Activated T-helper 1 cell treated with Interleukin-2 at 50 U/mL for 16 hours (primary cell): ENCODE measurements around the gene RPP25.
"Not testable (repeated sequence)": the region's sequence is repeated elsewhere in the genome, so short reads cannot be mapped to it uniquely, and the experiment has no call there.

Experiments
- DNase-seq: peaks from one replicate; pipeline ENCODE4 v3.0.0-alpha.2; 2020; ENCODE audit warnings: low read depth

Gene RPP25

GRCh38 chr15:74962671-74963070, 6.1 kb upstream of the RPP25 start:
- DNase-seq: no peak

GRCh38 chr15:74962219-74962618, 5.6 kb upstream of the RPP25 start:
- no peak for DNase-seq

GRCh38 chr15:74961616-74962015, 5.0 kb upstream of the RPP25 start:
- DNase-seq: no peak

- DNase-seq: no peak
Observed at GRCh38 chr15:74960995-74961588, 4.5 kb upstream of the RPP25 start.

GRCh38 chr15:74960286-74960685, 3.7 kb upstream of the RPP25 start:
- no peak for DNase-seq

DNA sequence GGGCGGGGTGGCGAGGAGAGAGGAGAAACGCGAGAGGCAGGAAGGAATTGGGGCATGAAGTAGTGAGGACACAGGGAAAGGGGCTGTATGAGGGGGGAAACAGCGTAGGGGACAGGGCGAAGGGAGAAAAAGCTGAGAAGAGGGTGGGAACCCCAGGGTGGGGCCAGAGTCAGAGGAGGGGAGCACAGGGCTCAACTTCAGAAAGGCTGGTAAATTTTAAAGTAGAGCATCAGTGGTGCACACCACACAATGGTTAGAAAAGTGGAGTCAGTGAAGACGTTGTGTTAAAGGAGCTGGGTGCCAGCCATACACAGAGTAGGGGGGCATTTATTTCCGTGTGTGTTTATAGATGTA, 3.0 kb upstream of the RPP25 start:
- no peak for DNase-seq

DNA sequence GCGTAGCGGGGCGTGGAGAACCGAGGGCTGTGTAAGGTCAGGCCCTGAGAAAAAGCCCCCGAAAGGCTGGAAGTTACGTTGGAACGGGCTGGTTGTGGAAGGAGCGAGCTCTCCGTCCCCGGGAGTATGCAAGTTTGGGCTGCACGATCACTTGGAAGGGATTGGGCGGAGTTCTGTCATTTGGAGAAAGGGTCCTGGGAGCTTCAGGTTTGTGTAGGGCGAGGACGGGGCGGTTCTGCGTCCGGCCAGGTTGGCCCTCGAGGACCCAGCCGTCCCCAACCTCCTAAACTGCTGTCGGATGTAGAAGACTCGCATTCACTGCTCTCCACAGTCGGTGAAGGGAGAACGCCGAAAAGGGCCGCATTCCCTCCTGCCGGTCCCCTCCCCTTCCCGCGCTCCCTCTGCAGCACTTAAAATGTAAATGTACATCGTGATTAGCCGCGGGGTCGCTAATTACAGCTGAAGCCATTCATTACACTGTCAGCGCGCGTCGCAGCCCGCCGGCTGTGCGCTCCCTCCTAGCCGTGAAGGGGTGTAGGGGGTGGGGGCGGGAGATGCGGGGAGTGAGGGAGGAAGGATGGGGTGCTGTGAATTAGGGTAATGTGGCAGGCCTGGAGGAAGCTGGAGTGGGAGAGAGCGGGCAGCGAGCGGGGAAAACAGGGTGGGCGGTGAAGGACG, 2.5 kb upstream of the RPP25 start:
- no peak for DNase-seq

DNA sequence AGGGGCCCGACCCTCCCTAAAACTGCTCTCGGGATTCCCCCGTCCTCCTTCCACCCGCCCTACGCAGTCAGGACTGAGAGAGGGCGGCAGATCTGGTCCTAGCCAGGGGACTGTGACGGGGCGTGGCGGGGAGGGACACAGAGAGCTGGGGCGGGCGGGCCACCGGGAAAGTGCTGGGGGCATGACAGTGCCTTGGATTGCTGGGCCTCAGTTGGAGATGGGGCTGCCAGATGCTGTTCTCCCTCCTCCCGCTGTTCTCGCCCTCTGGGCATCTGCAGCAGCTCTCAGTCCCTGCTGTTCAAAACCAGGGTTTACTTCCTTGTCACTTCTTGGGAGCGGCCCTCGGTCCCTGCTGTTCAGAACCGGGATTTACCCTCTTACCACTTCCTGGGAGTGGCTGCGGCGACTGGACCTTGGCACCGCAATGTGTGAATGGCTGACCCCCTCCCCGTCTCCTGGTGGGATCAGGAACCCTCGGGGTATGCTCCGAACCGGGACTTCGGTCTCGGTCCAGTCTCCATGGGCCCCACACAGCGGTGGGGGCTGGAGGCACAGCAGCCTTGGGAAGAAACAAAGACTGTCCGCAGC, 1.8 kb upstream of the RPP25 start:
- DNase-seq: no peak

- DNase-seq: no peak
Observed at GRCh38 chr15:74957476-74958035, 984 bp upstream of the RPP25 start.

GRCh38 chr15:74955796-74956647, 550 bp downstream of the RPP25 start:
- peak; percentile 44 for DNase-seq

DNA sequence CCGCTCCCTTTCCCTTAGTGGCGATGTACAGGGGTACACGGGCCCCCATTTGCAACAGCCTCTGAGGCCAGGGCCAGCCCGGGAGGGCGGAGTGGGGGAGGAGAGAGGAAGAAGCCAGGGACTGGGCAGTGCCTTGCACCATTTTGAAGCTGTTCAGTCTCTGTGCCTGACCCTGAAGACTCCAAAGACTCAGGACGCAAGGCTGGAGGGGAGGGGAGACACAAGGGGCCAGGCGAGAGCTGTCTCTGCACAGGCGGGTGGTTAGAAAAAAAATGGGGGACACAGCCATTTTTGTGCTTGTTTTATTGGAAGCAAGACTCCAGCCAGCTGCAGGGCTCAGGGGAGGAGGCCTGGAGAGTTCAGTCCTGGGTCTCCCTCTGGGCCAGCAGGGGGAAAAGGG, 1.6 kb downstream of the RPP25 start:
- no peak for DNase-seq

DNA sequence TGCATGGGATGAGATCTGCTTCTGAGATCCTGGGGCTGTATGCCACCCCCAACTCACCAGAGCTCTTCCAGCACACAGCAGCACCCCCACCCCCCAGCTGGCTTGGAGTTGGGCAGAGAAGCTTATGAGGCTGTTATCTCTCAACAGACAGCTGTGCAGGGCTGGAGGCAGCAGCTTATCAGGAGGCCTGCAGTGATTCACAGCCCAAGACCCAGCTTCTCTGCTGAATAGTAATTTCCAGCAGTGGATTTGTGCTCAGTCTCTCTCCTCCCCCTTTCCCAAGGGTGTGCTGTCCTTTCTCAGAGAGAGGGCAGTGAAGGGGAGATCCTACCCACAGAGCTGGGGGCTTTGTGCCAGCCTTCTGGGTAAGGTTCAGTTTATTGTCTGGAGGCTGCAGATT, 2.1 kb downstream of the RPP25 start:
- DNase-seq: no peak

DNA sequence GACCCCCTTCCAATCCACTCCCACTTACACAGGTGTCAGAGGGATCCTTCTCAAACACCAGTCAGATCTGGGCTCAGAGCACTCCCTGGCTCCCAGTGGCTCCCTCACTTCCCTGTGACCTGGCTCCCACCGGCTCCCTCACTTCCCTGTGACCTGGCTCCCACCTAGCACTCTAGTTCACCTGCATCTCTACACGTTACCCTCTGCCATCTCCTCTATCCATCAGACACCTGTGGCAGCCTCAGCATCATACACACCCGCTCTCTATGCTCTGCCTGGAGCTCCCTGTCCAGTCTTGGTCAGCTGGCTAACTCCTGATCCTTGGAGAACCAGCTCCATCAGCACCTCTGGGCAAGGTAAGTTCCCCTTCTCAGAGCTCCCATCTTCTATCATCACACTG, 5.6 kb downstream of the RPP25 start:
- DNase-seq: no peak

DNA sequence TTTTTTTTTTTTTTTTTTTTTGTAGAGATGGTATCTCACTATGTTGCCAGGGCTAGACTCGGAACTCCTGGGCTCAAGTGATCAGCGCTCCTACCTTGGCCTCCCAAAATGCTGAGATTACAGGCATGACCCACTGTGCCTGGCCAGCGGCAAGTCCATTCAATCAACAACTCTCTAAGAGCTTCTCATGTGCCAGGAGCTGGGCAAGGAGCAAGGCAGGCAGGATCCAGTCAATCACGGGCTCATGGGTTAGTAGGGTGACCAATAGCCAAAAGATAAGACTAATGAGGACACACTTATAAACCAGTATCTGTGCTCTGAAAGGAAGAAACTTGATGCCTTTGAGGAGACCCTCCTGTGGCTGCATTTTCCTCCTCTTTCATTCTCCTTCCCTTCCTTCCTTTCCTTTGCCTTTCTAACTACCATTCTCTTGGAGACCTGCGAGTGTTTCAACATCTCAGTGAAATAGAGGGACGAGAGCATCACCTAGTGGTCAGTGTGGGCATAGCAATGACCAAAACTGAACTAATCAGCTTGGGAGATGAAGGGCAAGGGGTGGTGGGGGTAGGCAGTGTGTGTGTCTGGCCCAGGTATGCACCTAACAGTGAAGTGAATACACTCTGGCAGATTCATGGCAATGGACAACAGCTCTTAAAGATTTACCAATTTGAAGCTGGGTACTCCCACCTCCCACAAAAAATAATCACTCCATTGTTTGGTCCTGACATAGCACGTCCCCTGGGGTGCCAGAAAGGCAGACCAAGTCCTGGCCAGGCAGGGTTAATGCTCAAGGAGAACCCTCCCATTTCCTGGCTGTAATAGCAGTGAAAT, 6.3 kb downstream of the RPP25 start:
- peak; percentile 50 for DNase-seq

DNA sequence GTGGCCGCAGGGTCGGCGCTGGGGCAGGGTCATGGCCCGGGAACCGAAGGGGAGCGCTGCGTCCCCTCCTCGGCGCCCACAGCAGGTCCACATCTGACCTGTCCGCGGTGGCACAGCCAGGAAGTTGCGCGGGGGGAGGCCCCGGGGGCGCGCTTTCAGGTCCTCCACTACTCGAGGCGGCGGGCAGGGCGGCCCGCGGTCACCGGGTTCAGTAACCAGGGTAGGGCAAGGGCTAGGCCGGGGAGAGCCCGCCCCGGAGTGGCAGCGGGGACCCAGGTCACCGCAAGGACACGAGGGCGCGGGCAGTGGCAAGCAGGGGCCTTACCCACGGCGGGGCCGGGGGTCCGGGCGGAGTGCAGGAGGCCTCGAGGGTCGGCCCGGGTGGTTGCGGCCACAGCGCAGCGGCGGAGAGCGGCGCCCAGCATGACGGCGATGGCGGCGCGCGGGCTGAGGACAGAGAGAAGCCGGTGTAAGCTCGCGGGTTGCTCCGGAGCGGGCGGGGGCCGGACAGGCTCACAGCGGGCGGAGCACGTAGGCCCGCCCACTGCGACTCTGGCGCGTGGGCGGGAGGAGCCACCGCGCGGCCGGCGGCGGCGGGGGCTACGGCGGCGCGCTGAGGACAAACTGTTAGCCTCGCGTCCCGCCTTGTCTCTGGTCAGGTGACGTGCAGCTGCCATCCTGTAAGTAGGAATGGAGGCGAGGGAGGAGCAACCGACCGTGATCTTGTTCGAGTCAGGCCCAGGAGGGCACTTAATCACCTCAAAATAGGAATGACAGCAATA, 18.8 kb downstream of the RPP25 start, which contains the start of gene COX5A:
Gene COX5A, minus strand, starts transcription at position 484 of the 782 bp plus-strand sequence. Its CDS starts 59 bp downstream, at position 425.
- DNase-seq: peak; percentile 88

DNA sequence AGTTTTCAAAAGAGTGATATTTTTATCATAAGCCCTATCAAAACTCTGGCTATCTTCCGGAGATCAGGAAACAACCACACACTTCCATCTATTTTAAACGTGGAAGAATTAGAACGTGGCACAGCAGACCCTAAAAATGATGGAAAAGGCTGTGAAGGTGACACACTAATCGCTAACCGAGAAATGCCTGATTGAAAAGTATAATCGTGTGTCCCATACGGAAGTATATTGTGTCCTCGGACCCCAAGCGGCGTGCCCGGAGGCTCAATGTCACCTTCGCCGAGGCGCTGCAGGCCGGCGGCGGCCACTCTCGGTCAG, 19.3 kb downstream of the RPP25 start:
- no peak for DNase-seq

DNA sequence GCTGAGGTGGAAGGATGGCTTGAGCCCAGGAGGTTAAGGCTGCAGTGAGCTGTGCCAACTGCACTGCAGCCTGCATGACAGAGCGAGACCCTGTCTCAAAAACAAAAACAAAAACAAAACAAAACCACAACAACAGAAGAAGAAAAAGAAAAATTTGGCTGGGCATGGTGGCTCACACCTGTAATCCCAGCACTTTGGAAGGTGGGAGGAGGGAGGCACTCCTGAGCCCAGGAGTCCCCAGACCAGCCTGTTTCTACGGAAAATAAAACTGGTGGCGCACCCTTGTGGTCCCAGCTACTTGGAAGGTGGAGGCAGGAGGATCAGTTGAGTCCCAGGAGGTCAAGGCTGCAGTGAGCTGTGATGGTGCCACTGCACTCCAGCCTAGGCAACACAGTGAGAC, 21.4 kb downstream of the RPP25 start:
- not testable (repeated sequence) for DNase-seq

GRCh38 chr15:74933573-74933972, 23.0 kb downstream of the RPP25 start:
- DNase-seq: no peak

GRCh38 chr15:74928771-74929198, 27.8 kb downstream of the RPP25 start:
- DNase-seq: no peak

DNA sequence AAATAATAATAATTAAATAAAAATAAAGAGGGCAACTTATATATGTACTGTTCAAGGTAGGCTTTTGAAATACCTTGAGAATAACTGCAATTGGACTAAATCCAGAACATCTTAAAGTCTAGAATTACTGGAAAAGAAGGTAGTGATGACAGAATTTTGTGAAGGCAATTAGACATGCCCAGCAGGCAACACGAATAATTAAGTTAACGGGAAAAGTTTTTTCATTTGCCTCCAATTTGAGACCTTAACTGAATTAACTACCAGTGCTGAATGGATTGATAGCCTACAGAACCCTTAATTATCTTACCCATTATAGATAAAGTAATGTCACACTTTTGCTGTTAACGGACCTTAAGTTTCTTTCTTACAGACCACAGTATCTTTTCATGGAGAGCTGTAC, 32.0 kb downstream of the RPP25 start:
- DNase-seq: no peak

DNA sequence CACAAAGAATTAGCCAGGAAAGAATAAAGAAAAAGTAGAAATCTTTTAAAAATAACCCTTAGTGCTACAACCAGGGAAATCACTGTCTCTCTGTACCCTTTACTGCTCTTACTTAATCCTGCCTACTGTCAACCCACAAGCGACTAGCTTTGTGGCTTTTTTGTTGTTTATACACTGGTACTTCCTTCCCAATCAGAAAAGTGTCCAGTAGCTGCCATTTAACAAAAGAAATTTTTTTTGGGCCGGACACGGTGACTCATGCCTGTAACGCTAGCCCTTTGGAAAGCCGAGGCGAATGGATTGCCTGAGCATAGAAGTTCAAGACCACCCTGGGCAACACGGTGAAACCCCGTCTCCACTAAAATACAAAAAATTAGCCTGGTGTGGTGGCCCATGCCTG, 36.1 kb downstream of the RPP25 start:
- DNase-seq: no peak
